ENCODE measurements around the gene S100Z. TPM values are rescaled to one million over a fixed set of nuclear protein-coding genes. Genes with fewer than 3 reads are reported as not detected.

Gene S100Z
- total and polyA plus RNA-seq, 9 of the 15 experiments (the other 6 are each of a cell fraction or from before 2014, with no cell fraction given) = 0.15 to 0.42 (median 0.20) TPM; not detected in 6

- TF ChIP-seq BRF2 (IDR thresholded peaks at IDR 0.05; ENCODE audit: borderline replicate concordance, insufficient read depth, insufficient read length) (no peak), SIN3A (IDR thresholded peaks at IDR 0.05; ENCODE audit: borderline replicate concordance in 2 of 2, control insufficient read depth in 1 of 2, low read depth in 2 of 2, low read length in 2 of 2) (no peak), MYC (IDR thresholded peaks at IDR 0.05; ENCODE audit: low read depth, low read length) (peak; percentile 69), MYC (CRISPR knock-in tag; IDR thresholded peaks at IDR 0.05; ENCODE audit: borderline replicate concordance, low read depth) (no peak), STAG1 (CRISPR knock-in tag; IDR thresholded peaks at IDR 0.05; ENCODE audit: borderline replicate concordance) (no peak), MTA3 (IDR thresholded peaks at IDR 0.05; ENCODE audit: borderline replicate concordance) (peak; percentile 58; the same call in 1 of the 2 replicates), ETV6 (IDR thresholded peaks at IDR 0.05; ENCODE audit: borderline replicate concordance in 1 of 2, low read depth in 2 of 2, low read length in 1 of 2) (peak in 1 of 2 experiments; percentile 49; a peak in 2 of 4 replicates), ETV6 (CRISPR knock-in tag; IDR thresholded peaks at IDR 0.05; ENCODE audit: borderline replicate concordance) (no peak), POLR2AphosphoS5 (IDR thresholded peaks at IDR 0.05; ENCODE audit: control insufficient read depth, insufficient read depth, low read depth, low read length) (peak; percentile 97), CHD1 (IDR thresholded peaks at IDR 0.05; ENCODE audit: low read length) (no peak), SAP30 (IDR thresholded peaks at IDR 0.05; ENCODE audit: borderline replicate concordance, insufficient read depth, low read depth, low read length, poor library complexity, severe bottlenecking) (no peak), ZNF589 (CRISPR knock-in tag; IDR thresholded peaks at IDR 0.05; ENCODE audit: low read depth) (peak; percentile 86), ZNF23 (CRISPR knock-in tag; IDR thresholded peaks at IDR 0.05) (no peak), ZNF384 (IDR thresholded peaks at IDR 0.05; ENCODE audit: low read depth, low read length) (0 out of 2 replicates have a peak, but pooled peaks have one; percentile 28), RNF219 (CRISPR knock-in tag; IDR thresholded peaks at IDR 0.05) (no peak), SMARCC2 (IDR thresholded peaks at IDR 0.05; ENCODE audit: low read depth) (peak; percentile 83), ZNF444 (CRISPR knock-in tag; IDR thresholded peaks at IDR 0.05) (no peak), PRPF4 (IDR thresholded peaks at IDR 0.05; ENCODE audit: insufficient read depth, low read depth, low read length, poor library complexity, severe bottlenecking) (no peak)
- TF ChIP-seq, protein P1, sequence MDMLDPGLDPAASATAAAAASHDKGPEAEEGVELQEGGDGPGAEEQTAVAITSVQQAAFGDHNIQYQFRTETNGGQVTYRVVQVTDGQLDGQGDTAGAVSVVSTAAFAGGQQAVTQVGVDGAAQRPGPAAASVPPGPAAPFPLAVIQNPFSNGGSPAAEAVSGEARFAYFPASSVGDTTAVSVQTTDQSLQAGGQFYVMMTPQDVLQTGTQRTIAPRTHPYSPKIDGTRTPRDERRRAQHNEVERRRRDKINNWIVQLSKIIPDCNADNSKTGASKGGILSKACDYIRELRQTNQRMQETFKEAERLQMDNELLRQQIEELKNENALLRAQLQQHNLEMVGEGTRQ (CRISPR knock-in tag; IDR thresholded peaks at IDR 0.05) = no peak
- TF ChIP-seq, protein P2, sequence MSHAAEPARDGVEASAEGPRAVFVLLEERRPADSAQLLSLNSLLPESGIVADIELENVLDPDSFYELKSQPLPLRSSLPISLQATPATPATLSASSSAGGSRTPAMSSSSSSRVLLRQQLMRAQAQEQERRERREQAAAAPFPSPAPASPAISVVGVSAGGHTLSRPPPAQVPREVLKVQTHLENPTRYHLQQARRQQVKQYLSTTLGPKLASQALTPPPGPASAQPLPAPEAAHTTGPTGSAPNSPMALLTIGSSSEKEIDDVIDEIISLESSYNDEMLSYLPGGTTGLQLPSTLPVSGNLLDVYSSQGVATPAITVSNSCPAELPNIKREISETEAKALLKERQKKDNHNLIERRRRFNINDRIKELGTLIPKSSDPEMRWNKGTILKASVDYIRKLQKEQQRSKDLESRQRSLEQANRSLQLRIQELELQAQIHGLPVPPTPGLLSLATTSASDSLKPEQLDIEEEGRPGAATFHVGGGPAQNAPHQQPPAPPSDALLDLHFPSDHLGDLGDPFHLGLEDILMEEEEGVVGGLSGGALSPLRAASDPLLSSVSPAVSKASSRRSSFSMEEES (CRISPR knock-in tag; IDR thresholded peaks at IDR 0.05) = no peak
These were observed at the start of gene S100Z (continued) for GRCh38 chr5:76849419-76850291.
